Astrocyte of the hippocampus (primary cell): ENCODE data around the gene URI1.
"Not testable (repeated sequence)": the region's sequence is repeated elsewhere in the genome, so short reads cannot be mapped to it uniquely, and the experiment has no call there.

Experiments
- DNase-seq: peaks from one replicate; pipeline ENCODE4 v3.0.0; 2011; ENCODE audit warnings: low read depth, low spot score

Gene URI1

DNA sequence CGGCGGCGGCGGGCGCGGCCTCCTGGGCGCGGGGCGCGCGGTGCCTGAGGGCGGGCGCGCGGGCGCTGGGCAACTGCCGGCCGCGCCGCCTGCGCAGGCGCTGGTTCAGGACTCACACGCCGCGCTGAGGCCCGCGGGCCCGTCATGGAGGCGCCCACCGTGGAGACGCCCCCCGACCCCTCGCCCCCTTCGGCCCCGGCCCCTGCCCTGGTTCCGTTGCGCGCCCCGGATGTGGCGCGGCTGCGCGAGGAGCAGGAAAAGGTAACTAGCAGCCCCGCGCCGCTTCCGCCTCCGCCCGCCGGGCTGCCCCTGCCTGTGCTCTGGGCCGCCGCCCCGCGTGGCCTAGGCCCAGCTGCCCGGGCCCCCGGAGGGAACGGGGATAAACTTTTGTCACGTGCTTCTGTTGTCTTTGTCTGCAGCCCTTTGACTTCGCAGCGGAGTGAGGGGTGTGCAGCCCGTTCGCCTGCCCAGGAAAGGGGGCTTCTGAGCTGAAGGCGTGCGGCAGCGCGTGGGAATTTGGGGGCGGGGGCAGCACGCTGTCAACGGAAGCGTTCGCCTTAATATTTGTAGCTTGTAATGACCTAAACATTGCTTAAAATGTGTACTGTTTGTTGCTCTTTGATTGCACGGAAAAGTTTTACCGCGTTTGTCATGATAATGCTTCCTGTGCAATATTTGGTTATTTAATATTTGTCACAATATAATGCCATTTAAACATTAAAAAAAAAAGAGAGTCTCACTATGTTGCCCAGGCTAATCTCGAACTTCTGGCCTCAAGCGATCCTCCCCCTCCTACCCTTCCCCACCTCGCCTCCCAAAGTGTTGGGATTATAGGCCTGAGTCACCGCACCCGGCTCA is 594 bp downstream of the URI1 start:
- DNase-seq = peak; percentile 63

DNA sequence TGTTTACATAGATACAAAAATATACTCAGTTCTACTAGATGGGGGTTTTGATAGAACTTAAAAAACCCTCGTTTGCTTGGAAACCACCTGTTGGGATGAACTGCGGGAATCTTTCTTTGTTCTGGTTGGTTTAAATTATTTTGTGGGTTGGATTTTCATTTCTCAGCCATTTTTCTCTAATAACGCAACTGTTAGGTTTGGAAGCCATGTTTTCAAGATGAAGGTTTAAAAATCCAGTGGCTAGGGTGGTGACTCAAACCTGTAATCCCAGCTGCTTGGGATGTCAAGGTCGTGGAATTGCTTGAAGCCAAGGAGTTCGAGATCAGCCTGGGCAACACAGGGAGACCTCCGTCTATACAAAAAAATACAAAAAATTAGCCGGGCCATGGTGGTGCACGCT is 1.6 kb downstream of the URI1 start:
- DNase-seq = no peak

GRCh38 chr19:29944390-29945012 is 2.5 kb downstream of the URI1 start:
- no peak for DNase-seq

DNA sequence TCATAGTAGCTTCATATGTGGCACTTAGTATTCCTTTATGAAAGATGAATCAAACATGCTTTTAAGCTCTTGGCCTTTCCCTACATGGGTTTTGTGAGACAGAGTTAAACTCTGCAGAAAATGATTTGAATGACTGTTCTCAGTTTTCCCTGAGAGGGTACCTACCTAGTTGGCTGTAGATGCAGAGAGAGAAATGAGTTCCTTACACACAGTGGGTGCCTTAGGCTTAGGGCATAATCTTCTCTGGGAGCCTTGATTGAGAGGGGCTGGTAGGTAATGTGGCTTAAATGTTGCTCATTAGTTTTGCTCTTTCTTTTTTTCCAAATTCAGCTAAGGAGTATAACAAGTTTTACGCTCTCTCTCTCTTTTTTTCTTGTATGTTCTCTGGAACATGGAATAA is 3.0 kb downstream of the URI1 start:
- no peak for DNase-seq

- DNase-seq = no peak
These were observed 3.4 kb downstream of the URI1 start for GRCh38 chr19:29945433-29945832.

DNA sequence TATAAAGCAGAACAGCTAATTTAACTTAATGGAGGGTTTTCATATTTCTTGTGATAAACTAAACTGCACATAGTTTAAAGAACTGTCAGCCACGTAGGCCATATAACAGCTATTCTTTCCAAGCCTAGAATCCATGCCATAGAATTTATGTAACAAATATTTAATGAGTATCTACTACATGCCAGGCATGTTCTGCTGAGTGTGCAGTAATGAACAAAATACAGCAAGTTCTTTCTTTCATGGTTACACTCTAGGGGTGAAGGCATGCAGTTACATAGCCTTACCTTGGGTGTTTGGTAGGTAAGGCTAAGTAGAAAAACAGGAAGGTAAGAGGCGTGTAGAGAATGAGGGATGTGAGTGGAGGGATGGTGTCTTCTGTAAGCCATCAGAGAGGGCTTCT is 4.6 kb downstream of the URI1 start:
- no peak for DNase-seq

DNA sequence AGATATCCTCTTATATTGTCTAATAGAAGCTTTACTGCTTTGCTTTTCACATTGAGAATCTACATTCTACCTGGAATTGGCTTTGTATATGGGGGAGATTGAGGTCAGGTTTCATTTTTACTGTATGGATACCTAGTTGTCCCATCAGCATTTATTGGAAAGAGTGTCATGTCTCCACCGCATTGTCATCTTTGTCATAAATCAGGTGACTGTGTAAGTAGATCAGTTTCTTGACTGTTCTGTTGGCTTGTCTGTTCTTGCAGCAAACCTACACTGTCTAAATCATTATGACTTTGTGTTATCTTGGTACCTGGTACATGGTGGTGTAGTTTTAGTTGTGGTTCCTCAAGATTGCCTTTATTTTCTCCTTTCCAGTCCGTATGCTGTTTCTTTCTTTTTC is 5.8 kb downstream of the URI1 start:
- no peak for DNase-seq

- not testable (repeated sequence) for DNase-seq
These were observed 6.9 kb downstream of the URI1 start for GRCh38 chr19:29948759-29949470.

- DNase-seq = no peak
These were observed 10.1 kb downstream of the URI1 start for GRCh38 chr19:29952177-29952576.

DNA sequence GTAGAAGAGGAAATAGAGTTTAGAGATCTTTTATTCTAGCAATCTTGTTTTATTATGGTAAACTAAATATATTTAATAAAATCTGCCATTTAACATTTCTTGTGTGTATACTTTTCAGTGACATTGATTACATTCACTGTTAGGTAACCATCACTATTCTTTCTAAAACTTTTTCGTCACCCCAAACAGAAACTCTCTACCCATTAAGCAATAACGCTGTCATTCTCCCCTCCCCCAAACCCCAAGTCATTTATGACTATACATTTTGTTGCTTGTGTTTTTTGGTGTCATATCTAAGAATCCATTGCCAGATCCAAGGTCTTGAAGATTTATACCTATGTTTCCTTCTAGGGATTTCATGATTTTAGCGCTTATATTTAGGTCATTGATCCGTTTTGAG is 10.6 kb downstream of the URI1 start:
- DNase-seq = no peak

GRCh38 chr19:29953352-29954247 is 11.6 kb downstream of the URI1 start:
- no peak for DNase-seq

DNA sequence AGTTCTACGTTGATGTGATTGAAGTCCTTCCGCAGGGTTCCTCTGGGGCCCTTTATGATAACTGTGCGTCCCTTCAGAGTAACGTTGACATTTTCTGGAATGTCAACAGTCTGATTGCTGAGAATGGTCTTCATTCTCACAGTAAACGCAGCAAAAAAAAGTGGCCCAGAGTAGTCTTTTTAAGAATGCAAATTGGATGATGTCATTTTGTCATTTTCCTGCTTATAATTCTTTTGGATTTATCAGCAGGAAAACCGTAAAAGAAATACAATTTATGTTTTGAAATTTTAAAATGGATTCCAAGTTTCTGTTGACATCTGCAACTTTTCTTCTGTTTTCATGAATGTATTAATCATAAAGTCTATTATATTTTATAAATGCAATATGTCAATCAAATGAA is 14.8 kb downstream of the URI1 start:
- DNase-seq = no peak

GRCh38 chr19:29961311-29961710 is 19.3 kb downstream of the URI1 start:
- DNase-seq = no peak

- DNase-seq = no peak
These were observed 20.8 kb downstream of the URI1 start for GRCh38 chr19:29962793-29963192.

GRCh38 chr19:29963576-29963975 is 21.5 kb downstream of the URI1 start:
- no peak for DNase-seq

DNA sequence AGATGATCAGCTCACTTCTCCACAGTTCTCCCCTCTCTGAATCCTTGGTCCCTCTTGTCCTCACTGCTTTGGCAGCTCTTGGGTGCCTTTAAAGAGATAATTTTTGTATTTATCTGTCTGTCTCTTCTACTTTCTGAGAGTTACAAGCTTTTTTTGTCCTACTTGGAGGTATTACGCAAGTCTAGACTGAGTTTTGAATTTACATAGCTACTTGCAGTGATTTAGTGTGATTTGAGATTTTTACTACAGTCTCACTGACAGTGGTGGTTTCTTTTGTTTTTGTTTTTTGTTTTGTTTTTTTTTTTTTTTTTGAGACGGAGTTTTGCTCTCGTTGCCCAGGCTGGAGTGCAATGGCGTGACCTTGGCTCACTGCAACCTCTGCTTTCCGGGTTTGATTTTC is 22.1 kb downstream of the URI1 start:
- no peak for DNase-seq

GRCh38 chr19:29965492-29965891 is 23.5 kb downstream of the URI1 start:
- DNase-seq = peak; percentile 23

GRCh38 chr19:29966142-29966541 is 24.1 kb downstream of the URI1 start:
- DNase-seq = not testable (repeated sequence)

DNA sequence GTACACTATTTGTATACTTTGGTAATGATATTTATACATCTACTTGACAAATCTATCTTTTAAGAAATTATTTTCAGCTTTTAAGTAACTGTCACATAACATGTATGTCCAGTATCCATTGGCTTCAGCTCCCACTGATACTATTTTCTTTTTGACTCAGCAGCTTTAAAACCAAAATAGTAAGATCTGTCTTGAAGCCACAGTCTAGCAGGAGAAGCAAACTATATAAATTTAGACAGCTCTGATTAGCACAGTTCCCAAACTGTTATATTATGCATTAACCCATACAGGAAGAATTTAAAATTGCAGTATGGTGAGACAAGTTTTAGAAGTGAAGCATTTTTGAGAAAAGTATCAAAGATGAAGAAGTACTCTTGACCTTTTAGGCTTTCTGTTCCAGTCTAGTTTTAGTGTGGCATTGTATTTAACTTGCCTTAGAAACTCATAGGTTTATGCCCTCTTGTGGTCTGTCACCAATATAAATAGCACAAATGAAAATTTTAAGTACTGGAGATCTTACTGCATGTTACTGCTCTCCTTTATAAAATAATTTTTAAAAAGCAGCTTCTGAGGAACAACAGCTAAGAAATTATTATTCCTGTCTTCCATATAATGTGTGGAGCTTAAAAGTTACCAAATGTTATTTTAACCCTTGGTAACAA is 24.7 kb downstream of the URI1 start:
- peak; percentile 23 for DNase-seq

- peak; percentile 57 for DNase-seq
These were observed 25.6 kb downstream of the URI1 start for GRCh38 chr19:29967623-29968022.

GRCh38 chr19:29969891-29970290 is 27.9 kb downstream of the URI1 start:
- DNase-seq = no peak
